Nephron progenitor cell (in vitro differentiated cells): Measurements from ENCODE around the gene DBH.
"Not testable (repeated sequence)": the region's sequence is repeated elsewhere in the genome, so short reads cannot be mapped to it uniquely, and the experiment has no call there.

ENCODE experiments used
- DNase-seq: peaks from one replicate; pipeline ENCODE4 v3.0.0; 2021
- H3K27ac Mint-ChIP-seq: 2 replicates; pipeline ENCODE4 v1.8.0; 2021; ENCODE audit warnings: mild to moderate bottlenecking, moderate library complexity, mixed read lengths
- H3K27me3 Mint-ChIP-seq: 2 replicates; pipeline ENCODE4 v1.8.0; 2021; ENCODE audit warnings: mild to moderate bottlenecking, low read depth, mixed read lengths; ENCODE audit not compliant: poor library complexity
- H3K36me3 Mint-ChIP-seq: 2 replicates; pipeline ENCODE4 v1.8.0; 2021; ENCODE audit warnings: low read depth, mixed read lengths
- H3K4me1 Mint-ChIP-seq: 2 replicates; pipeline ENCODE4 v1.8.0; 2021; ENCODE audit warnings: mixed read lengths
- H3K4me3 Mint-ChIP-seq: 2 replicates; pipeline ENCODE4 v1.8.0; 2021; ENCODE audit warnings: mild to moderate bottlenecking, moderate library complexity, mixed read lengths
- H3K9me3 Mint-ChIP-seq: 2 replicates; pipeline ENCODE4 v1.8.0; 2021; ENCODE audit warnings: mild to moderate bottlenecking, moderate library complexity, mixed read lengths
- TF ChIP-seq, protein P1 (sequence below): fragments of 200-600 bp; sonication (generic); IDR thresholded peaks from 2 replicates; pipeline ENCODE4 v1.5.0; 2021; ENCODE audit warnings: antibody characterized with exemption

DBH gene

DNA sequence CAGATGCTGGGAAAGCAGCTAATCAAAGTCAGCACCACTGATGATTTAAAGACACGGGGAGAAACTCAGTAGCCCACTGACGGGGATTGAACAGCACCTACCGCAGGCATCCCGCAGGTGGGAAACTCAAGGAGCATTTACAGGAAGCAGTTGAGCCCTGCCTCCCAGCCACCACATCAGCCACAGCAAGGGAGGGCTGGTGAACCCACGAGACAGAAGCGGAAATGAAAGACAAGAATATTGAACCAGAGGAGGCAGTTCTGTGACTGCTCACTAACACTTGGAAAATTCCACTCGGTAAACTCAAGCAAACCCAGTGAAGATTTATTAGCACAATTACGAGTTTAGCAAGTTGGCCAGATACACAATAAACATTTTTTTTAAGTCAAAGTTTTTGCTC lies 16.4 kb upstream of the DBH start:
- peaks cover 73% of the 10 kb centered on the region for H3K27me3 Mint-ChIP-seq
- peaks cover 6% of the 10 kb centered on the region for H3K4me1 Mint-ChIP-seq
- peaks cover 6% of the 10 kb centered on the region for H3K9me3 Mint-ChIP-seq
- no peak overlapping the region for H3K4me3 Mint-ChIP-seq
- no peak overlapping the region for H3K27ac Mint-ChIP-seq
- no peaks in the 10 kb centered on the region for H3K36me3 Mint-ChIP-seq
- TF ChIP-seq, protein P1, sequence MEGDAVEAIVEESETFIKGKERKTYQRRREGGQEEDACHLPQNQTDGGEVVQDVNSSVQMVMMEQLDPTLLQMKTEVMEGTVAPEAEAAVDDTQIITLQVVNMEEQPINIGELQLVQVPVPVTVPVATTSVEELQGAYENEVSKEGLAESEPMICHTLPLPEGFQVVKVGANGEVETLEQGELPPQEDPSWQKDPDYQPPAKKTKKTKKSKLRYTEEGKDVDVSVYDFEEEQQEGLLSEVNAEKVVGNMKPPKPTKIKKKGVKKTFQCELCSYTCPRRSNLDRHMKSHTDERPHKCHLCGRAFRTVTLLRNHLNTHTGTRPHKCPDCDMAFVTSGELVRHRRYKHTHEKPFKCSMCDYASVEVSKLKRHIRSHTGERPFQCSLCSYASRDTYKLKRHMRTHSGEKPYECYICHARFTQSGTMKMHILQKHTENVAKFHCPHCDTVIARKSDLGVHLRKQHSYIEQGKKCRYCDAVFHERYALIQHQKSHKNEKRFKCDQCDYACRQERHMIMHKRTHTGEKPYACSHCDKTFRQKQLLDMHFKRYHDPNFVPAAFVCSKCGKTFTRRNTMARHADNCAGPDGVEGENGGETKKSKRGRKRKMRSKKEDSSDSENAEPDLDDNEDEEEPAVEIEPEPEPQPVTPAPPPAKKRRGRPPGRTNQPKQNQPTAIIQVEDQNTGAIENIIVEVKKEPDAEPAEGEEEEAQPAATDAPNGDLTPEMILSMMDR: no peak
- DNase-seq: no peak

DNA sequence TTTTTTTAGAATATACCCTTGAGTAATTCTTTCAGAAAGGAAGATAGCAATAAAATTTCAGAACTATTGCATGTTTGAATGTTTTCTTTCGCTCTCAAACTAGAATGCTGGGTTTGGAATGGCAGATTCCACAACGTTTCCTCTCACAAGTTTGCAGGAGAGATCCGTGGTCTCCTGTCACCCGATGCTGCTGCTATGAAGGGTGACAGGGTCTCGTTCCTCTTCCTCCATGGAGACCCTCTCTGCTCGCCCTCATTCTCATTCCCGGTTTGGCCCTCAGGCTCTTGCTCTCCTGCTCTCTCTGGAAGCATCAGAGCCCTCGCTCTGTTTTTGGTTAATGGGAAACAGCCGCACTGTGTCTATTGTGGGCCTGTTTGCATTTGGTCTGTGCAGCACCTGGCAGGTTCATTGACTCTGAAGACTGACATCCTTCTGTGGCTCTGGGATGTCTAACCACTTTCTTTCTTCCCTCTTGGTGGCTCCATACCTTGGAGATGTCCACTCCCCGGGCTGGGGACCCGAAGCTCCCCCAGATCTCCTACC lies 14.4 kb upstream of the DBH start:
- no peak overlapping the region for H3K4me3 Mint-ChIP-seq
- no peak for DNase-seq

DNA sequence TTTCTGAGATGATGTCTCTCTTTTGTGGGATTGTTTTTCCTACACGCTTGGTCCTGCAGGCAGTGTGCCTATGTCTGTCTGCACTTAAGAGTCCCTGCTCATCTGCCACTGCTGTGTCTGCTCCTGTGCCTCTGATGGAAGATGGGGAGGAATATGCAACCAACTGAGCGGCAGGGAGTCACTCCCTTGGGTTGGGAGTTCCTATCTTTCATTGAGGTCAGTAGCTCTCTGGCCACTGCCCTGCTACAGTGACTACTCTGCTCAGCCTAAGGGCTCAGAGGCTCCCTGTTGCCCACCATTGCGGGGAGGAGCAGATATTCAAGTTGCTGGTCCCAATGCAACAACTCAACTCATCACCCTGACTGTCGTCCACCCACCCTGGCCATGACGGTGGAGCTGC lies 13.6 kb upstream of the DBH start:
- Mint-ChIP-seq H3K4me3 (no peak overlapping the region), H3K4me1 (peaks cover 6% of the 10 kb centered on the region), H3K36me3 (no peaks in the 10 kb centered on the region), H3K27ac (no peak overlapping the region), H3K9me3 (peaks cover 32% of the 10 kb centered on the region), H3K27me3 (peaks cover 76% of the 10 kb centered on the region)
- DNase-seq: no peak
- TF ChIP-seq, protein P1: no peak

More for the DNA sequence above, 14.4 kb upstream of the DBH start:
- Mint-ChIP-seq H3K9me3 (peaks cover 25% of the 10 kb centered on the region), H3K4me1 (peaks cover 6% of the 10 kb centered on the region), H3K36me3 (no peaks in the 10 kb centered on the region), H3K27ac (no peak overlapping the region), H3K27me3 (peaks cover 77% of the 10 kb centered on the region)
- TF ChIP-seq, protein P1: no peak

DNA sequence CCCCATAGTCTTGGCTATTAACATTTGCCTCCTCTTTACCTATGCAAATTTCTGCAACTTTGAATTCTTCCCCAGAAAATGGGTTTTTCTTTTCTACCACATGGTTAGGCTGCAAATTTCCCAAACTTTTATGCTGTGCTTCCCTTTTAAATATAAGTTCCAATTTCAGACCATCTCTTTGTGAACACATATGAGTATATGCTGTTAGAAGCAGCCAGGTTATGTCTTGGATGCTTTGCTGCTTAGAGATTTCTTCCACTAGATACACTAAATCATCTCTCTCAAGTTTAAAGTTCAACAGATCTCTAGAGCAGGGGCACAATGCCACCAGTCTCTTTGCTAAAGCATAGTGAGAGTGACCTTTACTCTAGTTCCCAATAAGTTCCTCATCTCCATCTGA lies 10.2 kb upstream of the DBH start:
- not testable (repeated sequence) for H3K27ac Mint-ChIP-seq

DNA sequence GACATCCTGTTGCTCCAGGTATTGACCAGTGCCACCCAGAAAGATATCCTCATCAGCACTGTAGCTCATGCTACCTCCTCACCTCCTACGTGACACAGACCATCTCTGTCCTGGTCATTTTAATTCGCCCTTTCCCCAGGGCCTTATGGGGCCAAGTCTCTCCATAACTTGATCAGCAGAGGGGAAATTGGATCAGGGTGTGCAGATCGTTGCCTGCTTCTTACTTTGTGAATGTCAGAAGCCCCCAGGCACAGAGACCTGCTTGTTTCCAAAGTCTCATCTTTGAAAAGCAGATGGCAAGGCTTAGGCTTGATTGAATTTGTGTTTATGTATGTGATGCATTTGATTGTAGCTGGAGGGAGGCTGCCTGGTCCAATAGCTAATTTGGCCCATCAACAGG lies 8.8 kb upstream of the DBH start:
- H3K4me1 Mint-ChIP-seq: peaks cover 7% of the 10 kb centered on the region
- H3K9me3 Mint-ChIP-seq: peaks cover 32% of the 10 kb centered on the region
- H3K27me3 Mint-ChIP-seq: peaks cover 40% of the 10 kb centered on the region
- DNase-seq: no peak
- H3K4me3 Mint-ChIP-seq: no peak overlapping the region
- no peaks in the 10 kb centered on the region for H3K36me3 Mint-ChIP-seq
- TF ChIP-seq, protein P1: no peak
- no peak overlapping the region for H3K27ac Mint-ChIP-seq

More for the DNA sequence above, 10.2 kb upstream of the DBH start:
- H3K4me3 Mint-ChIP-seq, DNase-seq, H3K36me3 Mint-ChIP-seq, H3K4me1 Mint-ChIP-seq: not testable (repeated sequence)
- Mint-ChIP-seq H3K27me3 (peaks cover 53% of the 10 kb centered on the region), H3K9me3 (peaks cover 32% of the 10 kb centered on the region)

DNA sequence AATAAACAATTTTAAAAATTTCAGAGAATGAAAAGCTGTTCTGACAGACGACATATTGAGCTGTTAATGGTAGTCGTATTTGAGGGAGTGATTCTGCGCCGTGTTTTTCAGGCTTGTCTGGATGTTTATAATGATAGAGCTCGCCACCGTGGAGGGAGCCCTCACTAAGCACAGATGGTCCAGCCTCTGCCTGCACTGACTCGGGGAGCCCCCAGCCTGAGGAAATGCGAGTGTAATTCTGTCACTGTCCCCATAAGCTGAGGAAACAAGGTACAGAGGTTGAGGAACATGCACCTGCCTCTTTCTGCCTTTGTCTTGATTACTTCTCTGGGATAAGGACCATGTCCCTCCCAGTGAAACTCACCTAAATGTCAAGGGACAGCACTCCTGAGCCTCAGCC lies 7.4 kb upstream of the DBH start:
- peaks cover 29% of the 10 kb centered on the region for H3K27me3 Mint-ChIP-seq
- H3K4me3 Mint-ChIP-seq: no peak overlapping the region
- TF ChIP-seq, protein P1: no peak
- H3K4me1 Mint-ChIP-seq: peaks cover 20% of the 10 kb centered on the region
- H3K9me3 Mint-ChIP-seq: peaks cover 32% of the 10 kb centered on the region
- DNase-seq: no peak
- H3K27ac Mint-ChIP-seq: no peak overlapping the region
- no peaks in the 10 kb centered on the region for H3K36me3 Mint-ChIP-seq
